ENCODE measurements around the gene IGFBP4. TPM values are rescaled to one million over a fixed set of nuclear protein-coding genes. Genes with fewer than 3 reads are reported as not detected.

IGFBP4 gene
- total and polyA plus RNA-seq, 2 of the 13 experiments (the other 11 are each of a cell fraction or from before 2014, with no cell fraction given): 4.1 to 49.0 TPM

- 0 out of 2 replicates have a peak, but pooled peaks have one; percentile 13 for TF ChIP-seq NFKB2 (CRISPR knock-in tag; IDR thresholded peaks at IDR 0.05; ENCODE audit: borderline replicate concordance)
- peak; percentile 63 for TF ChIP-seq AKAP8 (CRISPR knock-in tag; IDR thresholded peaks at IDR 0.05)
- peak; percentile 6; the same call in 1 of the 2 replicates for TF ChIP-seq DMAP1 (CRISPR knock-in tag; IDR thresholded peaks at IDR 0.05)
- TF ChIP-seq ZNF766 (CRISPR knock-in tag; IDR thresholded peaks at IDR 0.05; ENCODE audit: borderline replicate concordance): peak; percentile 18; the same call in 1 of the 2 replicates
- 0 out of 2 replicates have a peak, but pooled peaks have one; percentile 43 for TF ChIP-seq ZNF136 (CRISPR knock-in tag; IDR thresholded peaks at IDR 0.05; ENCODE audit: low read depth)
- peak; percentile 12 for TF ChIP-seq IKZF4 (CRISPR knock-in tag; IDR thresholded peaks at IDR 0.05; ENCODE audit: borderline replicate concordance, low read depth, not compliant biosample characterization)
- 0 out of 4 replicates have a peak, but pooled peaks of 1 of the 2 experiments have one; percentile 1 for TF ChIP-seq HMGXB4 (CRISPR knock-in tag; IDR thresholded peaks at IDR 0.05; ENCODE audit: borderline replicate concordance in 1 of 2, low read depth in 1 of 2)
- TF ChIP-seq GZF1 (CRISPR knock-in tag; IDR thresholded peaks at IDR 0.05): 0 out of 2 replicates have a peak, but pooled peaks have one; percentile 71
- TF ChIP-seq ERF (CRISPR knock-in tag; IDR thresholded peaks at IDR 0.05): no peak
- TF ChIP-seq MAFG (CRISPR knock-in tag; IDR thresholded peaks at IDR 0.05): 0 out of 2 replicates have a peak, but pooled peaks have one; percentile 18
- TF ChIP-seq NCOR1 (IDR thresholded peaks at IDR 0.05; ENCODE audit: borderline replicate concordance, low read length): no peak
- peak; percentile 58 for TF ChIP-seq ZNF687 (CRISPR knock-in tag; IDR thresholded peaks at IDR 0.05)
- TF ChIP-seq MAFK (conservative IDR thresholded peaks at IDR 0.05 in 1 of 2, IDR thresholded peaks at IDR 0.05 in 1 of 2; ENCODE audit: low read length in 2 of 2): no peak
- peak; percentile 51; the same call in 1 of the 2 replicates for TF ChIP-seq ZNF33B (CRISPR knock-in tag; IDR thresholded peaks at IDR 0.05)
- TF ChIP-seq ZBTB10 (CRISPR knock-in tag; IDR thresholded peaks at IDR 0.05; ENCODE audit: borderline replicate concordance): no peak
- TF ChIP-seq TAF1 (CRISPR knock-in tag; IDR thresholded peaks at IDR 0.05): no peak
- TF ChIP-seq HES4 (CRISPR knock-in tag; IDR thresholded peaks at IDR 0.05; ENCODE audit: borderline replicate concordance): peak; percentile 77; the same call in 1 of the 2 replicates
- 0 out of 2 replicates have a peak, but pooled peaks have one; percentile 48 for TF ChIP-seq ARID2 (CRISPR knock-in tag; IDR thresholded peaks at IDR 0.05; ENCODE audit: borderline replicate concordance)
These were observed 5.0 kb downstream of the IGFBP4 start (continued) for GRCh38 chr17:40448213-40448638.

Data from HepG2 (cell line).